Putamen (tissue), 1 donor: ENCODE measurements around the gene ARID2.

Experiments used
- DNase-seq: peaks from one replicate; pipeline ENCODE4 v3.0.0-alpha.2; 2016; ENCODE audit warnings: low spot score

ARID2 gene

DNA sequence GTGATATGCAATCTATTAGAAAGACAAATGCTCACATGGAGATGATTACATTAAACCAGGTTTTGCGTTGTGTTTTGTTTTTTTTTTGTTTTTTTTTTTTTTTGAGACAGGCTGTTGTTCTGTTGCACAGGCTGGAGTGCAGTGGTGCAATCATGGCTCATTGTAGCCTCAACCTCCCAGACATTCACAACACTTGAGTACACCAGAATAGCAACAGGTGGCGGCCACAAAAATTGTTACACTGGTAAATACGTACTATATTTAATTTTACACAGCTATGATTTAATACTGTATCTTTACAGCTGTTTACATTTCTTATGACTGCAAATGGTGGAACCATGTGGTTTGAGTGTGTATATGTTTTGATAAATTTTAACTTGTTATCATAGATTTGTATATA is 200.9 kb downstream of the ARID2 start:
- no peak for DNase-seq

DNA sequence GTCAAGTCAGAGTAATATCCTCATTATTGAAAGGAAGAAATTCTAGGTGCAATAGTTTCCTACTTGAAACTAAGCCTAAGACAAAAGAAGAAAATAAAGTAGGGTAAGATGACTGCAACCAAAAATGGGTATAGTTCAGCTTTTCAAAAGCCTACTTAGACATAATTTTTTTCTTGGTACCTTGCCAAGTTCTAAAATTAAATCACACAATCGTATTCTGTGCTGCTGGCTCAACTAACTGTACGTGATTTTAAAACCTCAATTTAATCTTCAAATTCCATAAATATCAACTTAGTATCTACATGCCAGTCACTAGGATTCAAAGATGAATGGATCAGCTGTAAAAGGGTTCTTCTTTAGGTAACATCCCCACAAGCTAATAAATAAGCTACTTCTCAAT is 204.0 kb downstream of the ARID2 start:
- peak; percentile 2 for DNase-seq

DNA sequence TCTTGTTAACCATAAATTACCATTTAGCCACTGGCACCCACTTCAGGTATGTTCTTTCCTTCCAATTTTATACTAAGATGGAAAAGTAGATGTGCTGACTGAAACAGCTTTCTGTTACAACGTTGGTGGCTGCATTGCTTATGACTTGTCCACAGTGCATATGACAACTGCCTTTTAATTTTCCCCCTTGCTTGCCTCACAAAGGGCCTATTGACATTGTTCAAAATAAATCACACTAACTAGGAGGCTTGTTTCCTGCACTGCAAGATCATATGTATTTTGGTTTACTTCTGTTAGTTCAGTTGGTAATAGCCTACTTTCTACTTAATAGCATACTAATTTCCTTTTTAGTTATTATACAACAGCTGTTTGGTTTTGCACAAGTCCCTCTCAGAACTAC is 205.4 kb downstream of the ARID2 start:
- peak; percentile 7 for DNase-seq

DNA sequence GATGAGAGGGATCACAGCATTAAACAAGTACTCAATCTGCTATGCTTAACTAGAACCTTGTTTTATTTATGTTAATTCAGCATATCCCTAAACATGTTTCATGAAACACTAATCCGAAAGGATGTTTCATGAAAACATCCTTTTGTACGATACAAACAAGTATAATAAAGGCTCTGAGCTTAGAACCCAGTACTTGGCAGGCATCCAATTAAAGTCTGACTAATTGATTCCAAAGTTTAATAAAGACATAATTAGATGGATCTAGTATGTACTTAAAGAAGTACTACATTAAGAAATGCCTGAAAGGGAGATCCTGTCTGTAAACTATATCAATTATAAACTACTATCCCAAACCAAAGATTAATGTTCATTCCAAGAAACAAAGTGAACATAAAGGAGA is 209.1 kb downstream of the ARID2 start:
- DNase-seq: no peak

- no peak for DNase-seq
Observed at GRCh38 chr12:45939759-45940158, 210.3 kb downstream of the ARID2 start.

DNA sequence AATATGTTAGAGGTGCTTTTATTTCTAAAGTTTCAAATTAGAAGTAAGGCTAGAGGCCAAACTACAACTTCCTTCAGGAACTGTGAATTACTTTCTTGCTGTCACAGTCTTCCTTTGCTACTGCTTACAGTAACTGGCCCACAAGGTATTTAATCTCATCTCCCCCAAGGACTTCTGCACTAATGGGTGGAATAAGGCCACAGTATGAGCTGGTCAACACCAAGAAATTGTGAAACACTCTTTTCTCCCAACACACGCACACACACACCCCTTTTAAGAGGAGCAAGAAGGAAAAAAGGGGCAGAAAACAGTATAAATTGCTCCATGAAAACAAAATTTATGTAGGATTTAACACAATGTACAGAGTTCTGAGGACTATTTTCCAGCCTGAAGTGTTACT is 215.3 kb downstream of the ARID2 start:
- no peak for DNase-seq

DNA sequence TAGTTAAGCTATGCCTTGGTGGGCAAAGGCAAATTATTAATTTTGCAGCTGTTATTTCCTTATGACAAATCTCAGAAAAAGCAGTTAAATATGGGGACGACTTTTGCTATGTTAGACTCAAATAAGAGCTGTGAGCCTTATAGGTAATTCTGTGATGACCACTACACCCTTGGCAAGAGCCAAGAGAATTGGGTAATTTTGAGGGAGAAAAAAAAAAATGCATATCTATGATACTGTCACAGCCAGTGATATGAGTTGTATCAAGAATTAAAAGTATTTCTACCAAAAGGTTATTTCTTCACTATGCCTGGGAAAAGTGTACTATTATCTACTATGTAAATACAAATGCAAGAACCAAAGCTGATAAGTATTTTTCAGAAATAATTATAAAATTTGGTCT is 216.9 kb downstream of the ARID2 start:
- no peak for DNase-seq

- no peak for DNase-seq
Observed at GRCh38 chr12:45948546-45948945, 219.0 kb downstream of the ARID2 start.
